Loucy (cell line): Measurements from ENCODE around the gene C1QTNF5.

ENCODE experiments used
- H2AFZ ChIP-seq: fragments of 200-600 bp; sonication (generic); 2 replicates; pipeline ENCODE4 v1.6.0; 2016; ENCODE audit warnings: antibody characterized with exemption, mild to moderate bottlenecking, low read length, moderate library complexity
- H3F3A ChIP-seq: fragments of 200-600 bp; 2 replicates; pipeline ENCODE4 v1.6.0; 2016; ENCODE audit warnings: antibody characterized with exemption, low read depth, mild to moderate bottlenecking
- H3K27me3 ChIP-seq: fragments of 200-600 bp; sonication (generic); 2 replicates; pipeline ENCODE4 v1.6.1; 2014; ENCODE audit warnings: low read length, mild to moderate bottlenecking; ENCODE audit not compliant: insufficient read depth, poor library complexity, severe bottlenecking
- H3K36me3 ChIP-seq: fragments of 200-600 bp; sonication (generic); 2 replicates; pipeline ENCODE4 v1.6.1; 2016; ENCODE audit warnings: low read length; ENCODE audit not compliant: insufficient read depth
- H3K4me1 ChIP-seq: fragments of 200-600 bp; sonication (generic); 2 replicates; pipeline ENCODE4 v1.5.1; 2014; ENCODE audit warnings: low read length, mild to moderate bottlenecking; ENCODE audit not compliant: insufficient read depth, poor library complexity, severe bottlenecking
- H3K4me2 ChIP-seq: fragments of 200-600 bp; sonication (generic); 2 replicates; pipeline ENCODE4 v1.6.0; 2014; ENCODE audit warnings: antibody characterized with exemption, low read length, low read depth, mild to moderate bottlenecking; ENCODE audit not compliant: poor library complexity, severe bottlenecking
- H3K4me3 ChIP-seq: fragments of 200-600 bp; sonication (generic); 2 replicates; pipeline ENCODE4 v1.5.1; 2014; ENCODE audit warnings: low read length, mild to moderate bottlenecking, mixed read lengths; ENCODE audit not compliant: poor library complexity, severe bottlenecking
- H3K79me2 ChIP-seq: fragments of 200-600 bp; sonication (generic); 2 replicates; pipeline ENCODE4 v1.6.1; 2014; ENCODE audit warnings: low read length; ENCODE audit not compliant: insufficient read depth
- H3K9ac ChIP-seq: fragments of 200-600 bp; sonication (generic); 2 replicates; pipeline ENCODE4 v1.6.0; 2014; ENCODE audit warnings: mild to moderate bottlenecking, low read depth, low read length, moderate library complexity; ENCODE audit not compliant: poor library complexity, severe bottlenecking
- H3K9me2 ChIP-seq: fragments of 200-600 bp; sonication (generic); replicated peaks from 2 replicates; pipeline ENCODE4 v1.6.1; 2016; ENCODE audit warnings: low read depth, low read length, mixed read lengths
- H3K9me3 ChIP-seq: fragments of 200-600 bp; sonication (generic); 2 replicates; pipeline ENCODE4 v1.6.1; 2014; ENCODE audit warnings: mild to moderate bottlenecking, antibody characterized with exemption, low read length, low read depth; ENCODE audit not compliant: insufficient read depth
- H4K20me1 ChIP-seq: fragments of 200-600 bp; sonication (generic); 2 replicates; pipeline ENCODE4 v1.6.0; 2014; ENCODE audit warnings: antibody characterized with exemption, low read length, mild to moderate bottlenecking; ENCODE audit not compliant: insufficient read depth, poor library complexity, severe bottlenecking
- EZH2phosphoT487 ChIP-seq: fragments of 200-600 bp; IDR thresholded peaks from 2 replicates; pipeline ENCODE4 v1.6.1; 2018; ENCODE audit warnings: antibody characterized with exemption, mild to moderate bottlenecking, moderate library complexity, borderline replicate concordance
- TF ChIP-seq, protein P1 (sequence below): fragments of 200-600 bp; sonication (generic); conservative IDR thresholded peaks from 2 replicates; pipeline ENCODE4 v1.5.1; 2014; ENCODE audit warnings: mild to moderate bottlenecking, antibody characterized with exemption, low read length

The C1QTNF5 gene

DNA sequence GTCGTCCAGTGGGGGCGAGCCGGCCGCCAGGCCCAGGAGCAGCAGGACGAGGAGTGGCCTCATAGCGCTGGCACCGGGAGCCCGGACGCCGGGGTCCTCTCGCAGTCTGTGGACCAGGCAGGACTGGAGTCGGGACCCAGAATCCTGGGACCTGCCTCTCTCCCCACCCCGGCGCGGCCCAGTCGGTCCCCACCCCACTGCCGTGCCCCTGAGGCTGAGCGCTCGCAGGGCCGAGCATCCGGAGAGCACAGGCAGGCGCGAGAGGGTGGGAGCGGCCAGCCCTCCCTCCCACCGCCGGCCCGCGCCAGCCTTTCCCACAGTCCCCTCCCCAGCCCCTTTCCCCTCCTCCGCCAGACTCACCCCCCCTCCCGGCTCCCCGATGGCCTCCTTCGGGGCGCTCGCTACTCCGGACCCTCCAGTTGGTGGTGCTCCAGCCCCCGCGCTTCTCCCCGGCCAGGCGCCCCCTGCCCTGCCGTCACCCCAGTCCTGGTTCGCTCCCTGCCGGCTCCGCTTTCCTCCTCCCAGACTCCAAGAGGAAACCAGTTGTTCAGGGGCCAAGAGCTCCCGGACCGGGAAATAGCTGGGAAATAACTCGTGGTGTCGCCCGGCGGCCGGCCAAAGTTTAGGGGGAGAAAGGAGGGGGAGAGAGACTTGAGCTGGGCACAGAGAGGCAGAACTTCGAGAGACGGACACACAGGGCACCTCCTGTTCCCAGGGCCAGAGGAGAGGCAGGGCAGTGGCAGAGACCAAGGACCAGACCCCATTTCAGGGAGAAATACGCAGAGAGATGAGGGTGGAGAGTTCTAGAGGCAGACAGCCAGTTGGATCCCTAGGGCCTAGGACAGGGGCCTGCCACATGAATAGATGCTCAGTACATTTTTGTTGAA lies at the start of gene C1QTNF5:
C1QTNF5 (minus strand) TSS at position 549 of the 887 bp plus-strand sequence; CDS start at position 63, 486 bp downstream.
- H3K27me3 ChIP-seq = no peaks in the 10 kb centered on the region
- no peak within 1 kb of the TSS for H3K4me2 ChIP-seq
- H3K79me2 ChIP-seq = peaks cover 27% of the 10 kb centered on the region
- no peaks in the 10 kb centered on the region for H3F3A ChIP-seq
- H3K9me3 ChIP-seq = no peaks in the 10 kb centered on the region
- no peak within 1 kb of the TSS for H3K4me3 ChIP-seq
- H3K9ac ChIP-seq = no peak within 1 kb of the TSS
- no peak within 1 kb of the TSS for H2AFZ ChIP-seq
- TF ChIP-seq, protein P1, sequence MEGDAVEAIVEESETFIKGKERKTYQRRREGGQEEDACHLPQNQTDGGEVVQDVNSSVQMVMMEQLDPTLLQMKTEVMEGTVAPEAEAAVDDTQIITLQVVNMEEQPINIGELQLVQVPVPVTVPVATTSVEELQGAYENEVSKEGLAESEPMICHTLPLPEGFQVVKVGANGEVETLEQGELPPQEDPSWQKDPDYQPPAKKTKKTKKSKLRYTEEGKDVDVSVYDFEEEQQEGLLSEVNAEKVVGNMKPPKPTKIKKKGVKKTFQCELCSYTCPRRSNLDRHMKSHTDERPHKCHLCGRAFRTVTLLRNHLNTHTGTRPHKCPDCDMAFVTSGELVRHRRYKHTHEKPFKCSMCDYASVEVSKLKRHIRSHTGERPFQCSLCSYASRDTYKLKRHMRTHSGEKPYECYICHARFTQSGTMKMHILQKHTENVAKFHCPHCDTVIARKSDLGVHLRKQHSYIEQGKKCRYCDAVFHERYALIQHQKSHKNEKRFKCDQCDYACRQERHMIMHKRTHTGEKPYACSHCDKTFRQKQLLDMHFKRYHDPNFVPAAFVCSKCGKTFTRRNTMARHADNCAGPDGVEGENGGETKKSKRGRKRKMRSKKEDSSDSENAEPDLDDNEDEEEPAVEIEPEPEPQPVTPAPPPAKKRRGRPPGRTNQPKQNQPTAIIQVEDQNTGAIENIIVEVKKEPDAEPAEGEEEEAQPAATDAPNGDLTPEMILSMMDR = no peak
- TF ChIP-seq EZH2phosphoT487 = no peak
- no peaks in the 10 kb centered on the region for H3K36me3 ChIP-seq
- H3K4me1 ChIP-seq = peaks cover 29% of the 10 kb centered on the region
- H3K9me2 ChIP-seq = no peaks in the 10 kb centered on the region
- H4K20me1 ChIP-seq = peaks cover 7% of the 10 kb centered on the region

GRCh38 chr11:119389611-119390254 lies 49.0 kb upstream of the C1QTNF5 start:
- Histone ChIP-seq H3K9me2 (no peaks in the 10 kb centered on the region), H3K4me1 (no peaks in the 10 kb centered on the region), H3F3A (no peaks in the 10 kb centered on the region), H4K20me1 (no peaks in the 10 kb centered on the region), H3K4me3 (no peak overlapping the region), H3K9me3 (no peaks in the 10 kb centered on the region), H3K79me2 (no peaks in the 10 kb centered on the region), H3K27me3 (no peaks in the 10 kb centered on the region), H3K4me2 (no peak overlapping the region), H3K36me3 (no peaks in the 10 kb centered on the region), H3K9ac (no peak overlapping the region), H2AFZ (no peak overlapping the region)
- TF ChIP-seq EZH2phosphoT487 = no peak
- TF ChIP-seq, protein P1 = peak; percentile 62

- no peak overlapping the region for H3K9ac ChIP-seq
Observed at GRCh38 chr11:119388103-119388502, 47.4 kb upstream of the C1QTNF5 start.

More at GRCh38 chr11:119388103-119388502, 47.4 kb upstream of the C1QTNF5 start:
- no peaks in the 10 kb centered on the region for H3K79me2 ChIP-seq
- no peaks in the 10 kb centered on the region for H4K20me1 ChIP-seq
- no peaks in the 10 kb centered on the region for H3K9me3 ChIP-seq
- no peak overlapping the region for H2AFZ ChIP-seq
- no peak overlapping the region for H3K4me2 ChIP-seq
- no peak overlapping the region for H3K4me3 ChIP-seq
- H3F3A ChIP-seq = no peaks in the 10 kb centered on the region
- H3K4me1 ChIP-seq = no peaks in the 10 kb centered on the region
- H3K36me3 ChIP-seq = no peaks in the 10 kb centered on the region
- H3K27me3 ChIP-seq = no peaks in the 10 kb centered on the region
- no peaks in the 10 kb centered on the region for H3K9me2 ChIP-seq
- no peak for TF ChIP-seq EZH2phosphoT487
- TF ChIP-seq, protein P1 = no peak
